Fibroblast of pulmonary artery (primary cell): ENCODE data around the gene BCO1.
A peak's percentile ranks its signal among the peaks of the same experiment; 100 is the strongest.

Experiments used
- DNase-seq: peaks from one replicate; pipeline ENCODE4 v3.0.0-alpha.2; 2010; ENCODE audit warnings: low read depth
- H3K4me3 ChIP-seq: replicated peaks from 2 replicates; pipeline ENCODE4 v1.5.1; 2011; ENCODE audit warnings: low read depth, mild to moderate bottlenecking, control low read depth, low read length, moderate library complexity
- CTCF ChIP-seq: IDR thresholded peaks from 2 replicates; pipeline ENCODE4 v1.5.1; 2011; ENCODE audit warnings: mild to moderate bottlenecking, control low read depth, low read length, inconsistent platforms; ENCODE audit errors: missing control alignments

The BCO1 gene

GRCh38 chr16:81314603-81315270, 76.2 kb downstream of the BCO1 start, which contains the start of gene GAN:
Gene GAN, plus strand, starts transcription at chr16:81314962. Its CDS starts 152 bp downstream, at chr16:81315114.
- DNase-seq, result peak; percentile 97
- no peak for TF ChIP-seq CTCF
- H3K4me3 ChIP-seq, result peak within 1 kb of the TSS; percentile 97

GRCh38 chr16:81315271-81316175, 77.0 kb downstream of the BCO1 start:
- no peak for TF ChIP-seq CTCF
- peak; percentile 63 for DNase-seq
- H3K4me3 ChIP-seq, result peak overlapping the region; percentile 97

GRCh38 chr16:81316176-81316496, 77.6 kb downstream of the BCO1 start:
- TF ChIP-seq CTCF, result no peak
- H3K4me3 ChIP-seq, result peak overlapping the region; percentile 97
- no peak for DNase-seq

- DNase-seq, result no peak
- no peak overlapping the region for H3K4me3 ChIP-seq
- TF ChIP-seq CTCF, result no peak
Observed at GRCh38 chr16:81318711-81319110, 80.2 kb downstream of the BCO1 start.

- DNase-seq, result peak; percentile 51
- no peak overlapping the region for H3K4me3 ChIP-seq
- no peak for TF ChIP-seq CTCF
Observed at GRCh38 chr16:81319221-81319912, 80.9 kb downstream of the BCO1 start.

- DNase-seq, result no peak
- H3K4me3 ChIP-seq, result no peak overlapping the region
- no peak for TF ChIP-seq CTCF
Observed at GRCh38 chr16:81321039-81321438, 82.5 kb downstream of the BCO1 start.
